ENCODE measurements around the gene SEMA3G.

GRCh38 chr3:52403955-52404354, 40.9 kb downstream of the SEMA3G start:
- TF ChIP-seq POLR2AphosphoS5 (IDR thresholded peaks at IDR 0.05; ENCODE audit: borderline replicate concordance, low read depth, low read length) = no peak
- no peak for TF ChIP-seq EZH2 (IDR thresholded peaks at IDR 0.05)
